RWPE1 (cell line): Measurements from ENCODE around the gene GOLGA6L10.
"Not testable (repeated sequence)": the region's sequence is repeated elsewhere in the genome, so short reads cannot be mapped to it uniquely, and the experiment has no call there.

Experiments
- CTCF ChIA-PET: fragments of 350-600 bp; sonication (Branson Sonifier 250); formaldehyde crosslinking; extraction: SDS; loops from one replicate; lab custom pipeline; 2021; lab: Yijun Ruan, JAX
- POLR2A ChIA-PET: fragments of 400-600 bp; formaldehyde crosslinking; extraction: SDS; loops from one replicate; lab custom pipeline; 2020; ENCODE audit warnings: antibody characterized with exemption; ENCODE audit not compliant: low non-redundant PET; lab: Yijun Ruan, JAX
- DNase-seq: peaks from one replicate; pipeline ENCODE4 v3.0.0; 2012; ENCODE audit warnings: low spot score
- H3K27ac ChIP-seq: fragments of 450-650 bp; 2 replicates; pipeline ENCODE4 v1.5.1; 2017
- TF ChIP-seq, protein P1 (sequence below): fragments of 450-650 bp; conservative IDR thresholded peaks from 2 replicates; pipeline ENCODE4 v1.5.1; 2017; ENCODE audit warnings: low read depth, mild to moderate bottlenecking

The GOLGA6L10 gene

DNA sequence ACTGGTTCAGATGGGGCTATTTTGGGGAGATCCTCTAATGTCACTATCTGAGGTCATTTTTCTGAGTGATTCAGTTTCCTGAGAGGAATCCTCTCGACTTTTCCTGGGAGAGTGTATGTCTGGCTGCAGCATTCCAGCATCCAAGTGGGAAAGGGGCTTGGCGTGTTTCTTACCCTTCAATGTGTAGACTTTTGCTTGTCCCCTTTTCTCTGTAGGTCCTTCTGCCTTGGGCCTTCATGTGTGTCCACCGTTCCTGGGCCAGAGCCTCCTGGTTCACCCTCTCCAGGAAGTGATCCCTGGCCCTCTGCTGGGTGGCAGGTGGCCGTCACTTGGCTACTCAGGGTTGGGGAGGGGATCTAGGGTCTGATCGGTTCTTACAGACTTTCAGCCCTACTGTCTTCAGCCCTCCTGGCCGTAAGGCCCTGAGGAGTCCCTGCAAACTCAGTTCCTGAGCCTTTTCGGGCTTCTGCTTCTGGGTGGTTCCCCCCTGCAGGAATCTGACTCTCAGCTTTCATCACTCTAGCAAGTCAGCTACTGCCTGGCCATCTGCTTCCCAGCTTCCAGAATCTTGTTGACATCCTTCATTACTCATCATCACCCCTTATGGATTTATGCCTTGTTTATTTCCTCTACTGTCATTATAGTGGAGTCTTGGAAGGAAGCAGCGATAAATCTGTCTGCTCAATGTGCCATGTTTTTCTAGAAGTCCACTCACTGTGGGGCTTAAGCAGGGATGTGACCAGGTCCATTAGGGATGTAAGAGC lies 36.5 kb downstream of the GOLGA6L10 start:
- TF ChIP-seq, protein P1, sequence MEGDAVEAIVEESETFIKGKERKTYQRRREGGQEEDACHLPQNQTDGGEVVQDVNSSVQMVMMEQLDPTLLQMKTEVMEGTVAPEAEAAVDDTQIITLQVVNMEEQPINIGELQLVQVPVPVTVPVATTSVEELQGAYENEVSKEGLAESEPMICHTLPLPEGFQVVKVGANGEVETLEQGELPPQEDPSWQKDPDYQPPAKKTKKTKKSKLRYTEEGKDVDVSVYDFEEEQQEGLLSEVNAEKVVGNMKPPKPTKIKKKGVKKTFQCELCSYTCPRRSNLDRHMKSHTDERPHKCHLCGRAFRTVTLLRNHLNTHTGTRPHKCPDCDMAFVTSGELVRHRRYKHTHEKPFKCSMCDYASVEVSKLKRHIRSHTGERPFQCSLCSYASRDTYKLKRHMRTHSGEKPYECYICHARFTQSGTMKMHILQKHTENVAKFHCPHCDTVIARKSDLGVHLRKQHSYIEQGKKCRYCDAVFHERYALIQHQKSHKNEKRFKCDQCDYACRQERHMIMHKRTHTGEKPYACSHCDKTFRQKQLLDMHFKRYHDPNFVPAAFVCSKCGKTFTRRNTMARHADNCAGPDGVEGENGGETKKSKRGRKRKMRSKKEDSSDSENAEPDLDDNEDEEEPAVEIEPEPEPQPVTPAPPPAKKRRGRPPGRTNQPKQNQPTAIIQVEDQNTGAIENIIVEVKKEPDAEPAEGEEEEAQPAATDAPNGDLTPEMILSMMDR, result no peak
- H3K27ac ChIP-seq, result no peak overlapping the region
- POLR2A ChIA-PET, result no interaction called here
- no peak for DNase-seq
- CTCF ChIA-PET, result no interaction called here

DNA sequence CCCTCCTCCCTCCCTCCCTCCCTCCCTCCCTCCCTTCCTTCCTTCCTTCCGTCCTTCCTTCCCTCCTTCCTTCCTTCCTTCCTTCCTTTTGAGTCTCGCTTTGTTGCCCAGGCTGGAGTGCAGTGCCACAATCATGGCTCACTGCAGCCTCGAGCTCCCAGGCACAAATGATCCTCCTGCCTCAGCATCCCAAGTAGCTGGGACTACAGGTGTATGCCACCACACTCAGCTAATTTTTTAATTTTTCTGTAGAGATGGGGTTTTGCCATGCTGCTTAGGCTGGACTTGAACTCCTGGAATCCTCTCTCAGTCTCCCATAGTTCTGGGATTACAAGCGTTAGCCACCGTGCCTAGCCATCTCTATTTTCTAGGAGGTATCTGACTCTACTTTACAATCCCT lies 38.0 kb downstream of the GOLGA6L10 start:
- H3K27ac ChIP-seq, CTCF ChIA-PET, DNase-seq, POLR2A ChIA-PET: not testable (repeated sequence)

DNA sequence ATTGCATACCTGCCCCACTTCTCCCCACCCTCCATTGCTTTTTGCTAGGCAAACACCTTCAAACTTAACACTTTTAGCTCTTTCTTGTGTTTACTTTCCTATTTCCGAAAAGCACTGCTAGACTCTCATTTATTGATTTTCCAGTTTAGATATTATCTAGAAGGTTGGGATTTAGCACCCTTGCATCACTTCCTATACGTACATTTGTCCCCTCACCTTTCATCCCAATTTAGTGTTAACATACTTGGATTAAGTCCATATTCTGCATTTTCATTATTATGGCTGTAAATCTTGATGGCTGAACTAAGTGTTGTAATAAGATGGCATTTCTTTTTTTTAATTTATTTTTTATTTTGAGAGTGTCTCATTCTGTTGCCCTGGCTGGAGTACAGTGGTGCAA lies 39.5 kb downstream of the GOLGA6L10 start:
- TF ChIP-seq, protein P1, result no peak
- no peak for DNase-seq
- ChIA-PET POLR2A (no interaction called here), CTCF (no interaction called here)
- H3K27ac ChIP-seq, result no peak overlapping the region

DNA sequence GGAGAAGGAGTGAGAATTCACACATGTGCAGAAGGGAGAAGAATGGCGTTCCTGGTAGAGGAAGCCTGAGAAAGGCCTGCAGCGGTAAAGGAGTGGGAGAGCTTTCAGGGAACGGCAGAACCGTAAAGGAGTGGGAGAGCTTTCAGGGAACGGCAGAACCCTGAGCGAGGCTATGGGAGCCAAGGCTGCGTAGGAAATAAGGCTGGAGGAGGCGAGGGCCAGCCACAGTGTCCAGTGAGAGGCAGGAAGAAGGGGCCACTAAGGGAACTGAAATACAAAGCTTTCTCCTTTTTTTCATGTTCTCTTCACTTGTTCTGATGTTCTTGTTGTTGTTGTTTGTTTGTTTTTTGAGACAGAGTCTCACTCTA lies 41.6 kb downstream of the GOLGA6L10 start:
- DNase-seq, result no peak
- TF ChIP-seq, protein P1, result no peak
- H3K27ac ChIP-seq, result no peak overlapping the region
- CTCF ChIA-PET, result interaction anchor here (0.6 kb wide), 1 partner anchor 88 kb away, joined by 3 read pairs; no protein-coding TSS in a partner anchor
- POLR2A ChIA-PET, result no interaction called here

DNA sequence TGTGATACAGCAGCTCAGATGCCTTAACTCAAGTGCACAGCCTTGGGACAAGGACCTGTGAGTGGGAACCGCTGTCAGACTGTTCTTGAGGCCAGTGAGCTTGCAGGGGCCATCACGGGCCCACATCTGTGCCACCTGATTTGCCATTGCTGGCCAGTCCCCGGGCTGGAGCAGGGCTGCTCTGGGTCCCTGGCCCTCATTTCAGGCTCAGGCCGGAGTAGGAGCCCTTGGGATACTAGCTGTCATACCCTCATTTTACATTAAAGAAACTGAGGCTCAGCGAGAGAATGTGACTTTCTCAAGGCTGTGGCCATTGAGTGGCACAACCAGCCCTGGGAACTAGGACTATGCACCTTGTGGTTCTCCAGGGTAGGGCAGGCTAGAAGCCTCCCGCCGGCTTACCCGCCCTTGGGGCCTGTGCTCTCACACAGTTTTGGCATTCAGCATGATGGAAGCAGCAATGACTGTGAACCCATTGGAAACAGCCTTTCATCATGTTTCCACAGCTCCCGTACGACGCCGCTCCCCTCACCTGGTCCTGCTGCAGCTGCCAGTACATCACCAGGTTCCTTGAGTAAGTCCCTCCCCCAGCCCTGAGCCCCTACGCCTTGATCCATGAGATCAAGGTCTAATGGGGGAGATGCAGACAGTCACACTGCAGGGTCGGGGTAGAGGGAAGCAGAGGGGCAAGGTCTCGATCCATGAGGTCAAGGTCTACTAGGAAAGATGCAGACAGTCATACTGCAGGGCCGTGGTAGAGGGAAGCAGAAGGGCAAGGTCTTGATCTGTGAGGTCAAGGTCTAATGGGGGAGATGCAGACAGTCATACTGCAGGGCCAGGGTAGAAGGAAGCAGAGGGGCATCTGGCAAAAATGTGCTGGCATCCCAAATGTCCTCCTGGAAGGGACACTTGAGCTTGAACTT lies 42.2 kb downstream of the GOLGA6L10 start:
- CTCF ChIA-PET, result interaction anchor here (0.6 kb wide), 1 partner anchor 88 kb away, joined by 3 read pairs; no protein-coding TSS in a partner anchor
- no peak for DNase-seq

GRCh38 chr15:82305621-82306048 lies 43.6 kb downstream of the GOLGA6L10 start:
- POLR2A ChIA-PET, result no interaction called here
- CTCF ChIA-PET, result no interaction called here

More for the DNA sequence above, 42.2 kb downstream of the GOLGA6L10 start:
- TF ChIP-seq, protein P1, result no peak
- POLR2A ChIA-PET, result no interaction called here
- no peak overlapping the region for H3K27ac ChIP-seq

More at GRCh38 chr15:82305621-82306048, 43.6 kb downstream of the GOLGA6L10 start:
- TF ChIP-seq, protein P1, result no peak
- no peak for DNase-seq
- H3K27ac ChIP-seq, result no peak overlapping the region
